Thyroid gland (tissue), 4 donors: Measurements from ENCODE around the gene DYNC2I2. TPM values are rescaled to one million over a fixed set of nuclear protein-coding genes. Genes with fewer than 3 reads are reported as not detected.

Experiments
- DNase-seq, 2 donors: peaks; one replicate each; pipeline ENCODE4 v3.0.0-alpha.2; 2019
- H3K27ac ChIP-seq, 3 donors: fragments of 200-600 bp; sonication (generic); 1 replicate in 2 of 3; 2 replicates in 1 of 3; pipeline ENCODE4 v1.5.1; 2016 to 2019; ENCODE audit warnings: mild to moderate bottlenecking in 1 of 3, moderate library complexity in 1 of 3
- H3K27me3 ChIP-seq: fragments of 200-600 bp; sonication (generic); one replicate; pipeline ENCODE4 v1.5.1; 2019
- H3K36me3 ChIP-seq, 2 donors: fragments of 200-600 bp; sonication (generic); one replicate each; pipeline ENCODE4 v1.5.1; 2016 to 2019
- H3K4me1 ChIP-seq, 2 donors: fragments of 200-600 bp; sonication (generic); one replicate each; pipeline ENCODE4 v1.5.1; 2017 to 2019
- H3K4me3 ChIP-seq, 3 donors: fragments of 200-600 bp; sonication (generic); replicated peaks in 1 of 3; 1 replicate in 2 of 3; 2 replicates in 1 of 3; pipeline ENCODE4 v1.5.1; 2016; ENCODE audit warnings: mild to moderate bottlenecking in 1 of 3
- H3K9me3 ChIP-seq: fragments of 200-600 bp; sonication (generic); one replicate; pipeline ENCODE4 v1.5.1; 2017
- POLR2A ChIP-seq, 2 donors: fragments of 450-650 bp; IDR thresholded peaks; one replicate each; pipeline ENCODE4 v1.6.1; 2017; ENCODE audit warnings: antibody characterized with exemption in 2 of 2, mild to moderate bottlenecking in 2 of 2, moderate library complexity in 1 of 2
- WGBS, 2 donors: methylation state at CpG; one replicate each; pipeline ENCODE4 v1.1.5; 2017; 5-methylcytosine and 5-hydroxymethylcytosine counted together
- intact Hi-C: fragments of 100-400 bp; cut with DNase I; formaldehyde crosslinking; loops from one replicate; pipeline ENCODE4 v1.15.1; 2023
- total RNA-seq, 4 donors: library from RNA; depleted of rRNA; stranded (reverse); fragments of >200 nt; gene quantifications; one replicate each; pipeline ENCODE4 v1.2.3, GENCODE V29; 2016
- TF ChIP-seq, protein P1 (sequence below), 6 experiments: fragments of 200-600 bp in 3 of 6; fragments of 450-650 bp in 3 of 6; sonication (generic) in 3 of 6; IDR thresholded peaks; one replicate each; pipeline ENCODE4 v1.5.1; 2016 to 2019; ENCODE audit warnings: antibody characterized with exemption in 6 of 6, mild to moderate bottlenecking in 2 of 6, inconsistent platforms in 1 of 6, moderate library complexity in 1 of 6

Gene DYNC2I2
- total RNA-seq, 4 donors from 2014 or later, result 86.1 to 179 (median 132) TPM

DNA sequence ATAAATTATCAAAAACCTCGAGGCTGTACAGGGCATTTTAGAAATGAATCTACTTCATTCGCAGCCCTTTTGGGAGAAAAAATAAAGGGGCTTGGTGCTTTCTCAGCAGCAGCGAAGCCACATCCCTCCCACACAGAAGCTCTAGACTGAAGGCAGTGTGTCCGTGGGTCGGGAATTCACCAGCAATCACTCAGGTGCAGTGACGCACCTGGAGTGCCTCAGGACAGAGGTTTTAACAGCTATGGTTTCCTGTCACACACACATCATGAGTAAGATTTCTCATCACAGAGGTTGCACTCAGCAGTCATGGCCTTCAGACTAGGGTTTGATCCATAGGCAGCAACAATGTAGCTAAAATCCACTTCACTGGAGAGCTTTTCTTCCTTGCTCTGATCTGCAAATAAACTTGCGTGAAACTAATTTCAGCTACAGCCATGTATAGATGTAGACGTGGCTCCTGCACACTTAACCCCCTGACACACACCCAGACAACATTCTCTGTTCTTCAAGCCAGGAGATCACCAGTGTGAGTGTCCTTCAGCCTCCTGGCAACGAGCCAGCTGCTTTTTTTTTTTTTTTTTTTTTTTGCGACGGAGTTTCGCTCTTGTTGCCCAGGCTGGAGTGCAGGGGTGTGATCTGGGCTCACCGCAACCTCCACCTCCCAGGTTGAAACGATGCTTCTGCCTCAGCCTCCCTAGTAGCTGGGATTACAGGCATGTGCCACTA is 34.8 kb downstream of the DYNC2I2 start:
- Histone ChIP-seq H3K27ac (no peak overlapping the region), H3K4me1 (no peaks in the 10 kb centered on the region), H3K9me3 (no peaks in the 10 kb centered on the region), H3K36me3 (peaks cover 89 to 92% of the 10 kb centered on the region in 2 donors), H3K4me3 (no peak overlapping the region), H3K27me3 (no peaks in the 10 kb centered on the region)
- intact Hi-C loops, result no loop called here
- WGBS, 2 donors, result 71 to 76% methylated on average over 14 of the region's 14 CpGs
- DNase-seq, result no peak
- no peak for TF ChIP-seq POLR2A (IDR thresholded peaks at IDR 0.05)
- TF ChIP-seq, protein P1, sequence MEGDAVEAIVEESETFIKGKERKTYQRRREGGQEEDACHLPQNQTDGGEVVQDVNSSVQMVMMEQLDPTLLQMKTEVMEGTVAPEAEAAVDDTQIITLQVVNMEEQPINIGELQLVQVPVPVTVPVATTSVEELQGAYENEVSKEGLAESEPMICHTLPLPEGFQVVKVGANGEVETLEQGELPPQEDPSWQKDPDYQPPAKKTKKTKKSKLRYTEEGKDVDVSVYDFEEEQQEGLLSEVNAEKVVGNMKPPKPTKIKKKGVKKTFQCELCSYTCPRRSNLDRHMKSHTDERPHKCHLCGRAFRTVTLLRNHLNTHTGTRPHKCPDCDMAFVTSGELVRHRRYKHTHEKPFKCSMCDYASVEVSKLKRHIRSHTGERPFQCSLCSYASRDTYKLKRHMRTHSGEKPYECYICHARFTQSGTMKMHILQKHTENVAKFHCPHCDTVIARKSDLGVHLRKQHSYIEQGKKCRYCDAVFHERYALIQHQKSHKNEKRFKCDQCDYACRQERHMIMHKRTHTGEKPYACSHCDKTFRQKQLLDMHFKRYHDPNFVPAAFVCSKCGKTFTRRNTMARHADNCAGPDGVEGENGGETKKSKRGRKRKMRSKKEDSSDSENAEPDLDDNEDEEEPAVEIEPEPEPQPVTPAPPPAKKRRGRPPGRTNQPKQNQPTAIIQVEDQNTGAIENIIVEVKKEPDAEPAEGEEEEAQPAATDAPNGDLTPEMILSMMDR (IDR thresholded peaks at IDR 0.05), result no peak

DNA sequence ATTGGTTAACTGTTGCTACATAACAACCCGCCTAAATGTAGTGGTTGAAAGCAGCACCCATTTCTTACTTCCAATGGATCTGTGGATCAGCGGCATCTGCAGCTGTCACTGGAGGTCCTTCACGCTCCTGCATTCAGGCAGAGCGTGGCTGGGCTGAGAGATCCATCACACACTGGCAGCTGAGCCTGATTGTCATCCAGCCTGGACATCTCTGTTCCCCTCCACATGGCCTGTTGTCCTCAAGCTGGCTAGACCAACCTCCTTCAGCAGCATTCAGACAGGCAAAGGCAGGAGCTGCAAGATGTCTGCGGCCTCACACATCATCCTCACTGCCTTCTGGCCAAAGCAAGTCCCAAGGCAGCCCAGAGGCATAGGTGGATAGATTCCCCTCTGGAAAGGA is 36.9 kb downstream of the DYNC2I2 start:
- Histone ChIP-seq H3K36me3 (peaks cover 88 to 92% of the 10 kb centered on the region in 2 donors), H3K4me1 (no peaks in the 10 kb centered on the region), H3K27ac (no peak overlapping the region), H3K9me3 (no peaks in the 10 kb centered on the region), H3K4me3 (no peak overlapping the region), H3K27me3 (no peaks in the 10 kb centered on the region)
- intact Hi-C loops, result no loop called here
- WGBS, 2 donors, result 100% methylated on average over 5 of the region's 5 CpGs
- DNase-seq, result no peak
- TF ChIP-seq POLR2A (IDR thresholded peaks at IDR 0.05), result no peak
- TF ChIP-seq, protein P1 (IDR thresholded peaks at IDR 0.05), result no peak

DNA sequence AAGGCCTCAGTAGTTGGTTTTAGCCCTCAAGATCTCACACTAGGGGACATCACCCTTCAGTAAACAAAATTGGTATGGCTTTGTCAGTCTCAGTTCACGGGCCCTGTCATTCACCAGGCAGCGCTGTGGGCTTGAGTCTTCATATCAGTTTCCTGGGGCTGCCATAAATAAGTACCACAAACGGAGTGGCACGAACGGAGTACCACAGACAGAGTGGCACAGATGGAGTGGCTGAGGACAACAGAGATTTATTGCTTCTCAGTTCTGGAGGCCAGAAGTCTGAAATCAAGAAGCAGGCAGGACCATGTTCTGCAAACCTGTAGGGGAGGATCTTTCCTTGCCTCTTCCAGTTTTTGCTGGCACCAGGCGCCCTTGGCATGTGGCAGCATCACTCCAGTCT is 37.5 kb downstream of the DYNC2I2 start:
- Histone ChIP-seq H3K27me3 (no peaks in the 10 kb centered on the region), H3K27ac (no peak overlapping the region), H3K9me3 (no peaks in the 10 kb centered on the region), H3K4me1 (no peaks in the 10 kb centered on the region), H3K36me3 (peaks cover 88 to 92% of the 10 kb centered on the region in 2 donors), H3K4me3 (no peak overlapping the region)
- intact Hi-C loops, result no loop called here
- TF ChIP-seq POLR2A (IDR thresholded peaks at IDR 0.05), result no peak
- TF ChIP-seq, protein P1 (IDR thresholded peaks at IDR 0.05), result no peak
- WGBS, 2 donors, result 96 to 98% methylated on average over 6 of the region's 6 CpGs
- DNase-seq, result no peak

DNA sequence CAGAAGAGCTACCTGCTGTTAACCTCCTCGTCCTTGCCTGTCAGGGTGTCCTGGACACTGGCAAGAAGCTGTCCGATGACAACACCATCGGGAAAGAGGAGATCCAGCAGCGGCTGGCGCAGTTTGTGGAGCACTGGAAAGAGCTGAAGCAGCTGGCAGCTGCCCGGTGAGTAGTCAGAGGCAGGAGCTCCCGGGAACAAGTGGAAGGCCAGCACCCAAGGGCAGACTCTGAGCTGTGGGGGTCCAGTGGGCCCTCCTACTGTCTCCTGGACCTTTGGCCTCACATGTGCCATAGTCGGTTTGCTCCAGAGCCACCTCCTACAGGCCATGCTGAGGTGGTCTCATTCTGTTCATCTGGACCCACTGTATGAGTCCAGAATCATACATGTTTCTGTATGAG is 38.7 kb downstream of the DYNC2I2 start:
- Histone ChIP-seq H3K27ac (no peak overlapping the region), H3K27me3 (no peaks in the 10 kb centered on the region), H3K4me1 (no peaks in the 10 kb centered on the region), H3K36me3 (peaks cover 93 to 94% of the 10 kb centered on the region in 2 donors), H3K4me3 (no peak overlapping the region), H3K9me3 (no peaks in the 10 kb centered on the region)
- intact Hi-C loops, result no loop called here
- no peak for TF ChIP-seq POLR2A (IDR thresholded peaks at IDR 0.05)
- TF ChIP-seq, protein P1 (IDR thresholded peaks at IDR 0.05), result no peak
- DNase-seq, result no peak
- WGBS, 2 donors, result 97 to 98% methylated on average over 6 to 8 of the region's 8 CpGs

DNA sequence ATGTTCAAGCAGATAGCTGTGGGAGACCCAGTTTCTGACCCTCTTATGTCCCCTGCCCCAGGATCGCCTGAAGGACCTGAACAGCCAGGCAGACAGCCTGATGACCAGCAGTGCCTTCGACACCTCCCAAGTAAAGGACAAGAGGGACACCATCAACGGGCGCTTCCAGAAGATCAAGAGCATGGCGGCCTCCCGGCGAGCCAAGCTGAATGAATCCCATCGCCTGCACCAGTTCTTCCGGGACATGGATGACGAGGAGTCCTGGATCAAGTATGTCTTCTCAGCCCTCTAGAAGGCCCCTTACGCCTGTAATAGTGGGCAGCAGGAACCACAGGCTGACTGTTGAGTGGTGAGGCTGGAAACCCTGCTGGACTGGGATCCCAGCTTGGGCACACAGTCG is 41.1 kb downstream of the DYNC2I2 start:
- Histone ChIP-seq H3K9me3 (no peaks in the 10 kb centered on the region), H3K4me1 (no peaks in the 10 kb centered on the region), H3K27me3 (no peaks in the 10 kb centered on the region), H3K4me3 (no peak overlapping the region), H3K36me3 (peaks cover 97 to 99% of the 10 kb centered on the region in 2 donors), H3K27ac (peak overlapping the region in 1 of 3 donors; percentile 5)
- intact Hi-C loops, result no loop called here
- 97 to 98% methylated on average over 8 to 12 of the region's 12 CpGs for WGBS, 2 donors
- no peak for DNase-seq
- TF ChIP-seq, protein P1 (IDR thresholded peaks at IDR 0.05), result no peak
- no peak for TF ChIP-seq POLR2A (IDR thresholded peaks at IDR 0.05)
